H1 (cell line): ENCODE measurements around the gene SPAM1. TPM values are rescaled to one million over a fixed set of nuclear protein-coding genes. Genes with fewer than 3 reads are reported as not detected.
A peak's percentile ranks its signal among the peaks of the same experiment; 100 is the strongest.

Experiments used
- CTCF ChIA-PET: fragments of 300-600 bp; sonication (Branson Sonifier 250); formaldehyde crosslinking; loops from one replicate; lab custom pipeline; 2021; ENCODE audit not compliant: partially characterized antibody; lab: Charles Lee
- POLR2A ChIA-PET: fragments of 300-600 bp; sonication (Branson Sonifier 250); formaldehyde crosslinking; loops from one replicate; lab custom pipeline; 2021; ENCODE audit warnings: inconsistent platforms; ENCODE audit not compliant: partially characterized antibody; lab: Charles Lee
- DNase-seq, 2 experiments: peaks; one replicate each; pipeline versions ENCODE4 v3.0.0 to v3.0.0-alpha.2; 2010 to 2022; ENCODE audit warnings: low spot score in 2 of 2, low read depth in 1 of 2, mixed read lengths in 1 of 2
- FAIRE-seq: peaks from 2 replicates; lab custom pipeline; 2011; peaks lifted over from hg19 to GRCh38; lab: Jason Lieb, UNC
- H2AFZ ChIP-seq: 2 replicates; pipeline ENCODE4 v1.8.1; 2012; ENCODE audit warnings: low read length, inconsistent platforms
- H2AK5ac ChIP-seq: 2 replicates; pipeline ENCODE4 v1.6.1; 2013; ENCODE audit warnings: low read depth, low read length
- H2BK120ac ChIP-seq: replicated peaks from 2 replicates; pipeline ENCODE3; 2013; ENCODE audit warnings: low read depth, low read length, inconsistent platforms
- H2BK12ac ChIP-seq: 2 replicates; pipeline ENCODE4 v1.6.1; 2013; ENCODE audit warnings: low read depth, low read length
- H2BK15ac ChIP-seq: 2 replicates; pipeline ENCODE4 v1.6.1; 2013; ENCODE audit warnings: low read length
- H2BK20ac ChIP-seq: 2 replicates; pipeline ENCODE4 v1.6.1; 2013; ENCODE audit warnings: low read length
- H2BK5ac ChIP-seq: 2 replicates; pipeline ENCODE4 v1.6.1; 2013; ENCODE audit warnings: low read depth, low read length
- H3K14ac ChIP-seq: 2 replicates; pipeline ENCODE4 v1.6.1; 2013; ENCODE audit warnings: inconsistent platforms; ENCODE audit not compliant: insufficient read length
- H3K18ac ChIP-seq: 2 replicates; pipeline ENCODE4 v1.6.1; 2013; ENCODE audit warnings: low read length; ENCODE audit errors: extremely low read depth
- H3K23ac ChIP-seq: 2 replicates; pipeline ENCODE4 v1.6.1; 2013; ENCODE audit warnings: inconsistent platforms; ENCODE audit not compliant: insufficient read length
- H3K23me2 ChIP-seq: 2 replicates; pipeline ENCODE4 v1.6.1; 2013; ENCODE audit warnings: low read depth, low read length
- H3K27ac ChIP-seq: 2 replicates; pipeline ENCODE4 v1.6.1; 2011; ENCODE audit warnings: low read depth, low read length, inconsistent platforms
- H3K27me3 ChIP-seq, 4 experiments: replicated peaks in 1 of 4; 1 replicate in 1 of 4; 2 replicates in 3 of 4; pipeline versions ENCODE4 v1.6.1 to v1.8.1; 2011 to 2013; ENCODE audit warnings: low read length in 3 of 4, mild to moderate bottlenecking in 3 of 4, inconsistent platforms in 2 of 4, mixed read lengths in 2 of 4, moderate library complexity in 1 of 4; ENCODE audit not compliant: control insufficient read depth in 3 of 4, insufficient read depth in 3 of 4; ENCODE audit errors: extremely low read depth in 1 of 4
- H3K36me3 ChIP-seq, 4 experiments: 2 replicates each; pipeline versions ENCODE4 v1.6.1 to v1.8.1; 2011 to 2013; ENCODE audit warnings: mild to moderate bottlenecking in 4 of 4, low read length in 3 of 4, moderate library complexity in 2 of 4, control low read depth in 1 of 4, inconsistent platforms in 1 of 4; ENCODE audit not compliant: insufficient read depth in 4 of 4, control insufficient read depth in 2 of 4
- H3K4ac ChIP-seq: replicated peaks from 2 replicates; pipeline ENCODE3; 2013; ENCODE audit warnings: low read length, low read depth, mixed read lengths, inconsistent platforms; ENCODE audit not compliant: insufficient read length
- H3K4me1 ChIP-seq, 4 experiments: replicated peaks in 1 of 4; 1 replicate in 1 of 4; 2 replicates in 3 of 4; pipeline versions ENCODE4 v1.6.1 to v1.8.1; 2011 to 2013; ENCODE audit warnings: low read length in 3 of 4, inconsistent platforms in 2 of 4, mixed read lengths in 1 of 4; ENCODE audit not compliant: insufficient read depth in 4 of 4, control insufficient read depth in 3 of 4
- H3K4me2 ChIP-seq, 2 experiments: 2 replicates each; pipeline versions ENCODE4 v1.6.1 to v1.8.1; 2011 to 2013; ENCODE audit warnings: low read depth in 2 of 2, low read length in 2 of 2, control low read depth in 1 of 2, inconsistent platforms in 1 of 2, mild to moderate bottlenecking in 1 of 2; ENCODE audit not compliant: insufficient read depth in 1 of 2
- H3K4me3 ChIP-seq, 4 experiments: fragments of 200-600, 300-600 bp in 1 of 4; sonication (generic), shearing (Covaris generic), sonication (Bioruptor Twin) in 1 of 4; 2 replicates each; pipeline versions ENCODE4 v1.5.1 to v1.8.1; 2011 to 2016; ENCODE audit warnings: low read length in 4 of 4, low read depth in 3 of 4, control low read depth in 2 of 4, inconsistent platforms in 2 of 4, mild to moderate bottlenecking in 2 of 4, mixed read lengths in 1 of 4, moderate library complexity in 1 of 4; ENCODE audit not compliant: insufficient read depth in 2 of 4; ENCODE audit errors: extremely low read depth in 1 of 4
- H3K56ac ChIP-seq: replicated peaks from 2 replicates; pipeline ENCODE3; 2013; ENCODE audit warnings: low read depth, mild to moderate bottlenecking, mixed read lengths, low read length, inconsistent platforms; ENCODE audit not compliant: insufficient read length
- H3K79me1 ChIP-seq: 2 replicates; pipeline ENCODE4 v1.6.1; 2013; ENCODE audit warnings: low read depth, low read length, control low read depth
- H3K79me2 ChIP-seq, 2 experiments: 2 replicates each; pipeline versions ENCODE4 v1.6.1 to v1.8.1; 2012 to 2013; ENCODE audit warnings: low read length in 2 of 2, mild to moderate bottlenecking in 2 of 2, inconsistent platforms in 1 of 2; ENCODE audit not compliant: insufficient read depth in 2 of 2, control insufficient read depth in 1 of 2
- H3K9ac ChIP-seq, 4 experiments: replicated peaks in 1 of 4; 1 replicate in 1 of 4; 2 replicates in 3 of 4; pipeline versions ENCODE4 v1.6.1 to v1.8.1; 2011 to 2013; ENCODE audit warnings: low read depth in 3 of 4, low read length in 3 of 4, control low read depth in 2 of 4, mild to moderate bottlenecking in 2 of 4, moderate library complexity in 2 of 4, inconsistent platforms in 1 of 4; ENCODE audit errors: extremely low read depth in 1 of 4
- H3K9me3 ChIP-seq, 2 experiments: 2 replicates each; pipeline versions ENCODE4 v1.6.1 to v1.8.1; 2012 to 2013; ENCODE audit warnings: mild to moderate bottlenecking in 2 of 2, moderate library complexity in 2 of 2, control low read depth in 1 of 2, inconsistent platforms in 1 of 2, low read depth in 1 of 2, low read length in 1 of 2, mixed read lengths in 1 of 2; ENCODE audit not compliant: insufficient read depth in 2 of 2
- H4K20me1 ChIP-seq, 2 experiments: replicated peaks in 1 of 2; 2 replicates each; pipeline versions ENCODE3 to v1.8.1; 2011 to 2013; ENCODE audit warnings: inconsistent platforms in 2 of 2, low read length in 2 of 2, mild to moderate bottlenecking in 1 of 2; ENCODE audit not compliant: insufficient read depth in 2 of 2, control insufficient read depth in 1 of 2
- H4K5ac ChIP-seq: 2 replicates; pipeline ENCODE4 v1.6.1; 2013; ENCODE audit warnings: low read length, low read depth, mixed read lengths, inconsistent platforms; ENCODE audit not compliant: insufficient read length
- H4K8ac ChIP-seq: 2 replicates; pipeline ENCODE4 v1.8.0; 2013; ENCODE audit warnings: mild to moderate bottlenecking, moderate library complexity, low read length, inconsistent platforms; ENCODE audit not compliant: insufficient read depth; ENCODE audit errors: extremely low read depth
- H4K91ac ChIP-seq: replicated peaks from 2 replicates; pipeline ENCODE3; 2013; ENCODE audit warnings: low read length, mixed read lengths, inconsistent platforms; ENCODE audit not compliant: insufficient read length
- ASH2L ChIP-seq: fragments of 200-600, 300-600 bp; sonication (generic); IDR thresholded peaks from one replicate; pipeline ENCODE4 v1.7.1; 2017; ENCODE audit warnings: low read length
- ATF2 ChIP-seq: IDR thresholded peaks from 2 replicates; pipeline ENCODE4 v1.6.1; 2012; ENCODE audit warnings: low read length, inconsistent platforms
- BACH1 ChIP-seq: IDR thresholded peaks from 2 replicates; pipeline ENCODE4 v1.6.1; 2012; ENCODE audit warnings: low read length, improper control_type of control experiment
- CHD1 ChIP-seq: IDR thresholded peaks from 2 replicates; pipeline ENCODE4 v1.6.1; 2012; ENCODE audit warnings: low read depth, low read length, improper control_type of control experiment
- CTCF ChIP-seq, 3 experiments: IDR thresholded peaks; 1 replicate in 2 of 3; 2 replicates in 1 of 3; pipeline versions ENCODE4 v1.5.1 to v1.6.1; 2011; ENCODE audit warnings: low read length in 3 of 3, mild to moderate bottlenecking in 3 of 3, inconsistent platforms in 2 of 3, low read depth in 1 of 3, moderate library complexity in 1 of 3; ENCODE audit not compliant: insufficient read depth in 1 of 3; ENCODE audit errors: control extremely low read depth in 1 of 3
- TCF12 ChIP-seq: IDR thresholded peaks from 2 replicates; pipeline ENCODE4 v1.6.1; 2011; ENCODE audit warnings: low read depth, mild to moderate bottlenecking, low read length
- WGBS, 2 experiments: shearing (Covaris generic) in 1 of 2; methylation state at CpG; one replicate each; pipeline versions ENCODE4 v1.1.6 to v1.1.7; 2013 to 2015; ENCODE audit warnings: low lambda C conversion rate in 2 of 2, mixed read lengths in 2 of 2, inconsistent platforms in 1 of 2, low coverage in 1 of 2, missing lambda C conversion rate in 1 of 2; ENCODE audit not compliant: insufficient replicate concordance in 2 of 2, insufficient coverage in 1 of 2, insufficient read length in 1 of 2; ENCODE audit errors: extremely low coverage in 1 of 2, missing lambda C conversion rate in 1 of 2; 5-methylcytosine and 5-hydroxymethylcytosine counted together
- polyA plus RNA-seq, 7 experiments: library from polyadenylated mRNA; depleted of rRNA in 3 of 7; stranded (reverse) in 5 of 7; unstranded in 2 of 7; fragments of >200 nt in 5 of 7; fragments of 200-250 nt in 2 of 7; gene quantifications; 1 replicate in 5 of 7; 2 replicates in 1 of 7; 4 replicates in 1 of 7; pipeline versions ENCODE4 v1.2.1 to v1.2.3, GENCODE V29; 2011 to 2013; ENCODE audit warnings: missing spikeins in 2 of 7, mixed read lengths in 2 of 7
- total RNA-seq: library from RNA; stranded (reverse); fragmentation: NEBNext Ultra II Directional; extraction: Animal tissue kit (Norgen Biotek cat#: 25700); gene quantifications from 2 replicates; pipeline ENCODE4 v1.2.1, GENCODE V29; 2021

Gene SPAM1
- total and polyA plus RNA-seq, 2 of the 8 experiments (the other 6 are each of a cell fraction or from before 2014, with no cell fraction given): not detected

- Histone ChIP-seq H3K27ac (no peak overlapping the region), H4K91ac (no peak overlapping the region), H3K36me3 (no peaks in the 10 kb centered on the region), H3K4ac (no peak overlapping the region), H3K14ac (no peak overlapping the region), H2BK20ac (no peak overlapping the region), H3K27me3 (no peaks in the 10 kb centered on the region), H3K9ac (no peak overlapping the region), H3K4me3 (no peak overlapping the region), H3K9me3 (no peaks in the 10 kb centered on the region), H3K4me1 (no peaks in the 10 kb centered on the region), H3K56ac (no peak overlapping the region), H4K20me1 (no peaks in the 10 kb centered on the region), H2AK5ac (no peak overlapping the region), H2BK12ac (no peak overlapping the region), H2BK120ac (no peak overlapping the region), H3K18ac (no peak overlapping the region), H4K5ac (no peak overlapping the region), H3K23me2 (no peaks in the 10 kb centered on the region), H3K4me2 (no peak overlapping the region), H2BK5ac (no peak overlapping the region), H3K23ac (no peak overlapping the region), H4K8ac (no peak overlapping the region), H3K79me2 (no peaks in the 10 kb centered on the region), H2BK15ac (no peak overlapping the region), H3K79me1 (no peaks in the 10 kb centered on the region), H2AFZ (peak overlapping the region; percentile 27; the same call in 1 of the 2 replicates)
- no peak for DNase-seq
- no peak for FAIRE-seq
- POLR2A ChIA-PET: no interaction called here
- CTCF ChIA-PET: no interaction called here
- 91% methylated on average over 7 of the region's 7 CpGs; no CpG with 5 or more reads in 1 of the 2 experiments for WGBS, 2 experiments
- no peak for TF ChIP-seq CTCF (IDR thresholded peaks at IDR 0.05; ENCODE audit: control extremely low read depth in 1 of 3, insufficient read depth in 1 of 3, low read depth in 1 of 3, low read length in 3 of 3)
- TF ChIP-seq BACH1: no peak
- no peak for TF ChIP-seq ASH2L
- no peak for TF ChIP-seq ATF2
- no peak for TF ChIP-seq CHD1
- no peak for TF ChIP-seq TCF12
Measured at GRCh38 chr7:123974326-123974908, 49.4 kb downstream of the SPAM1 start.
